CD1c-positive myeloid dendritic cell (primary cell): Measurements from ENCODE around the gene NTRK1.
A peak's percentile ranks its signal among the peaks of the same experiment; 100 is the strongest.
"Not testable (repeated sequence)": the region's sequence is repeated elsewhere in the genome, so short reads cannot be mapped to it uniquely, and the experiment has no call there.

ENCODE experiments used
- DNase-seq: peaks from one replicate; pipeline ENCODE4 v3.0.0-alpha.2; 2016; ENCODE audit errors: extremely low spot score

NTRK1 gene

GRCh38 chr1:156913809-156914387 lies 53.2 kb downstream of the NTRK1 start:
- DNase-seq, result no peak

GRCh38 chr1:156914440-156914856 lies 53.8 kb downstream of the NTRK1 start:
- no peak for DNase-seq

- peak; percentile 90 for DNase-seq
These were observed 59.8 kb downstream of the NTRK1 start, which contains the start of gene LRRC71 for GRCh38 chr1:156920233-156921052. TSS of gene LRRC71 (plus strand) at chr1:156920632. CDS start at chr1:156920804, 172 bp downstream.

GRCh38 chr1:156921053-156921529 lies 60.4 kb downstream of the NTRK1 start:
- no peak for DNase-seq

GRCh38 chr1:156922986-156923669 lies 62.5 kb downstream of the NTRK1 start:
- DNase-seq, result no peak

- DNase-seq, result peak; percentile 2
These were observed 63.2 kb downstream of the NTRK1 start for GRCh38 chr1:156923670-156924477.

- no peak for DNase-seq
These were observed 64.0 kb downstream of the NTRK1 start for GRCh38 chr1:156924478-156925153.

- no peak for DNase-seq
These were observed 64.7 kb downstream of the NTRK1 start for GRCh38 chr1:156925154-156926010.

- DNase-seq, result peak; percentile 35
These were observed 65.5 kb downstream of the NTRK1 start for GRCh38 chr1:156926175-156926574.

GRCh38 chr1:156926695-156927094 lies 66.0 kb downstream of the NTRK1 start:
- DNase-seq, result not testable (repeated sequence)

GRCh38 chr1:156927215-156928042 lies 66.8 kb downstream of the NTRK1 start:
- peak; percentile 73 for DNase-seq

GRCh38 chr1:156928043-156928602 lies 67.5 kb downstream of the NTRK1 start:
- DNase-seq, result no peak

- no peak for DNase-seq
These were observed 69.1 kb downstream of the NTRK1 start for GRCh38 chr1:156929596-156930238.

- no peak for DNase-seq
These were observed 69.8 kb downstream of the NTRK1 start for GRCh38 chr1:156930483-156930882.
